Measurements from ENCODE around the gene ALK.

Gene ALK

DNA sequence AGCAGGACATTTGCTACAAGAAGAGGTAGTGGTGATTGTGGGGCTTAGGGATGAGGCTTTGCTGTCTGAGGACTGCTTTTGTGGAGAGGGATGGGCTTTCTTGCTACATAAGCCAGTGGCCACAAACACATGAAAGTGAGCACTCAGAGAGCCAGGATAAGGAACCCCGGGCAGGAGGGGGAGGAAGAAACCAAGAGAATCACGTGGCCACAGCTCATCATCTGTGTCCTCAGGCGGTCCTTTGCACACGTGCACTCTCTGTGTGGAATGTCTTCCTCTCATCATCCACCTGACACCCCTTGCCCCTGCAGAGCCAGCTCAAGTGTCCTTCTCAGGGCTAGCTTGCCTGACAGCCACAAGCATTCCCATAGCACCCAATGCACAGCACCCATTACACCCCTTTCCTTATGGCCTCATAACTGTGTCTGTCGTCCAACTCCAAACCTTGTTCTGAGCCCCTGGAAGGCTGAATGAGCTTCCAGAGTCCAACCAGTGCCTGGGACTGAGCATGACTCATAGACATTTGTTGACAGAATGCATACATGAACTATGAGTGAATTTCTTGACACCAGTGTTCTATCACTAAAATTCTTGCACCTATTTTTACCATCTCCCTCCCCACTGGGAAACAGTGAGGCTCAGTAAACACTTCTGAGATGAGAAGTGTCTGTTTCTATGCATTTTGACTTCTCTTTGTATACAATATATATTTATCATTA lies 398.3 kb downstream of the ALK start:
- DNase-seq, result no peak

DNA sequence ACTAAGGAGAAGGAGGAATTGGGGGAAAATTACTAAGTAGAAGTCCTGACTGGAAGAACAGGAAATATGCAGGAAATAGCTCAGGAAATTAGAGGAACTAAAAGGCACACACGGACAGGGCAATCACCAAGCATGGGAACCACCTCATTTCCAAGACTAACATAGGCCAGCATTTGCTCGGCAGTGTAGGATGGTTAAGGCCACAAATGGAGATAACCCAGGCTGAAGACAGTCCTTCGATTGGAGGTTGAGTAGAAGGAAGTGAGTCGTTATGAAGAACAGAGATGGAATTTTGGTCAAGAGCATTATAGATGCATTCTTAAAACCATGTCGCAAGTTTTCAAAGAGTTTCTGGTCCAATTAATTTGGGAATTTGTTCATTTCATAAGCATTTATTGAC lies 401.4 kb downstream of the ALK start:
- DNase-seq, result no peak

GRCh38 chr2:29519338-29519925 lies 402.0 kb downstream of the ALK start:
- DNase-seq, result no peak

DNA sequence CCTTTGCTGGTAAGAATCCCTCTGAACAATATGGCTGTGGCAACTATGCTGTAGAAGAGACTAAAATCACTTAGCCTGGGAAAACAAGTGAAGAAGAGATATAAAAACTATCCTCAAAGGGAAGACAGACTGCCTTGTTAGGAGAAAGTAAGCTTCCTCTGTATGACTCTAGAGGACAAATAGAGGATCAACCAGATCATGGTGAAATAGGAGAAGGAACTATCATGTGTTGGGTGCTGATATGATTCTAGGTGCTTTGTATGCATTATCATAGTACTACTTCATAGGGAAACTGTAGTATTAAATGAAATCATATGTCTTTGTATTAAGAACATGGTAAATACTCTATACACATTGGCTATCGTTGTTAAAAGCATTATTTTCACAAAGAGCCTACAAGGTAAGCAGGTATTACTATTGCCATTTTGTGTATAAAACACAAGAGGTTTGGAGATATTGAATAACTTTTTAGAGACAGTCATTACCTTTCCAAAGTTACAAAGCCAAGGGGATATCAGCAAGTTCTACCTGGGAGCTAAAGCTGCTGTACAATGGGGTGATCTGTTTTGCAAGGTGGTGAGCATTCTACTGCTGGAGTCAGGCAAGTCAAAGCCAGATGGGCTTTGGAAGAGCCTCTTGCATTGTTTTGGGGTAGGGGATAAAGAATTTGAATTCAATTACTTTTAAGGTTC lies 402.6 kb downstream of the ALK start:
- DNase-seq, result no peak

- DNase-seq, result no peak
These were observed 403.4 kb downstream of the ALK start for GRCh38 chr2:29518010-29518409.

- no peak for DNase-seq
These were observed 404.0 kb downstream of the ALK start for GRCh38 chr2:29517413-29517812.

DNA sequence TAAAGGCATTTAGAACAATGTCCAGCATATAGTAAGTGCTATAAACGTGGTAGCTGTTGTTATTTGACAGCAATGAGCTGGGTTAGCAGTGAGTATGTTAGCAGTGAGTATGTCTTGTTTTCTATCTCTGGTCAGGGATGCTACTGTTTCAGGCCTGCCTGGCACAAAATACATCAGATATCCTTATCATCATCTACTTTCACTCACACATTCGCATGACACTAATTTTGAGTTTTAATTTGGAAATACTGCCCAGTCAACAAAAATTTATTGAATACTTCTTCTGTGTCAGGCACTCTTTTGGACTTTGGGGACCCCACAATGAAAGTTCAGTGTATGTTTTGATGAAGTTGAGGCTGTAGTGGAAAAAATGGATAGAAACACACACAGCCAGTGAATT lies 404.6 kb downstream of the ALK start:
- no peak for DNase-seq

DNA sequence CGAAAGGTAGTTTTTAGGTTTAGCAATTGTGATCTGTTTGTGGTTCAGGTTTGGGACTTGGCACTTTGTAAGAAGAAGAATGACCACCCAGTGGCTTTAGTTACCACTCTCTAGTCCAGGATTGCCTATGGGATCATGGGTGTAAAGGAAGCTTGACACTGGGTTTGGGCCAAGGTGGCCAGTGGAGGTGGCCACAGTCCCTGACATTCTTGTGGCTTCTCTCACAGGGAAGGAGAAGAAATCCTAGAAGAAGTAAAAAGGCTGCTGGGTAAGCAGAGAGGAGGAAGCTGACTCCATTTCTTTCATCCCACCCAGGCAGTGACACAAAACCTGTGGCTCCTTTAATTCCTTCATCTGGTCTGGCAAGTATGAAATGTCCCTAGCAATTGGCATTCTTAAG lies 411.5 kb downstream of the ALK start:
- DNase-seq, result no peak

DNA sequence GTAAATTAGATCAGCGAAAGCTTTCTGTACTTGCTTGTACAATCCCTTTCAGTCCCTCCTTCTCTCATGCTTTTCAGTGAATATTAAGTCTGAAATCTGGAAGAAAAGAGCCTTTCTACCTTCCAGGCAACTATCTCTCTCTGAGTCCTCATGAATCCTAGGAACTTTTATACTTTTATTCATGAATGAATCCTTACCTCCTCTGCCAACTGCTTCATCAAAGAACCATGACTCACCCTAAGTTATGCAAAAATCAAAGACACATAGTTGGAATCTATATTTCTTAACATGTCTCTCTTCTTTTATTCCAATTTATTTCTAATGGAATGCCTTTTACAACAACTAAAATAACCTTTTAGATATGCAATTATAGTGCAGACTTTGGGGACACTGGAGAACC lies 412.0 kb downstream of the ALK start:
- no peak for DNase-seq

- DNase-seq, result no peak
These were observed 416.6 kb downstream of the ALK start for GRCh38 chr2:29504746-29505145.

GRCh38 chr2:29502460-29502911 lies 418.9 kb downstream of the ALK start:
- DNase-seq, result no peak

DNA sequence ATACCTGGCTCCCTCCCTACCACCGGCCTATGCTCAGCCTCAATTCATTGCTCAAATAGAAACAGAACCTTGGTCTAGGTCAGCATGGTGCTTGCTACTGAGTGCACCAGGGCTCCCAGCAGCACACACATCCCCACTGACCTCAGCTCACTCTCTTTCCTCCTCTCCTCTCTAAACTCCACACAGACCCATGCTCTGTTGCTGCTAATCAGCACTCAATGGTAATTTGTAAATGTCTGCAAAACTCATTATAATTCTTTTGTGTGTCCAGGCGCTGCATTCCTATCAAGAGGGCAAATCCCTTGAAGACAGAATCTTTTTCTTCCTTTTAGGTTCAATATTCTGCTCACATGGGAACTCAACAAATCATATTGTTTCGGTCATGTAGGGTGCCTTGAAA lies 424.0 kb downstream of the ALK start:
- no peak for DNase-seq

- DNase-seq, result no peak
These were observed 425.2 kb downstream of the ALK start for GRCh38 chr2:29496198-29496597.

DNA sequence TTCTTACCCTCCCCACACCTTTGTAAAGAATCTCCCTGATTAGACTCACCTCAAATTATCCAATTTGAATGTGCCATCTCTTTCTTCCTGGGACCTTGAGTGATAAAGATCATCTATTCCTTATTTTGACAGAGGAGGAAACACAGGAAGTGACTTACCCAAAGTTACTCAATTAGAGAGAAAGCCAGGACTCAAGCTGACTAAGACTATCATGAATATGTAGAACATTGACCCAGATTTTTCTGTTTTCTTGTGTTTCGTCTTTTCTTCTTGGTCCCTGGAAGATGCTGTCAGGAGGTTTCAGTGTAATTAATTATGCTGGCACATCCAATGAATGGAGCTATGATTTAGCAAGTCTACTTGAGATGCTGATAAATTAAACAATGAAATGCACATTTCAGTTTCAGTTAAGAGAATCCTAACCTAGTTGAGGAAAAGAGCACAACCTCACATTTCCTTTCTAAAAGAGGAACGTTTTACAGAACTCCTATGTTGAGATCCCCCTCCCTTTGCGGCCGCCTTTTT lies 425.8 kb downstream of the ALK start:
- DNase-seq, result no peak

DNA sequence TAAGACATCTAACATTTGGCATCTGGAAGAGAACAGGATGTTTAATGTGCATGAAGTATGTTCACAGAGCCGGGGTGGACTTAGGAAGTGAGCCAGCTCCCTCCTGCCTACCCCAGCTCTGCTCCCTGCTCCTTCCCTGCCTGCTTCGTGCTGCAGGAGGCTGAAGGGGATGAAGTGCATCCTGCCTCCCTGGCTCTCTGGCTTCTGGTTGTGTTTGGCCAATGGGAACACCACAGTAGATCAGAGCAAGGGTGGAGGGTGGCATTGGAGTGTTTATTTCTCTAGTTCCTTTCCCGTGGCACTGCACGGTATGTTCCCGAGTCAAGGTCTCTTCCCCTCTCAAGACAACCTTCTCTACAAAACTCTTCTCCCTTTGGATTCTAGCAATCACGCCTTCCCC lies 426.3 kb downstream of the ALK start:
- DNase-seq, result no peak

DNA sequence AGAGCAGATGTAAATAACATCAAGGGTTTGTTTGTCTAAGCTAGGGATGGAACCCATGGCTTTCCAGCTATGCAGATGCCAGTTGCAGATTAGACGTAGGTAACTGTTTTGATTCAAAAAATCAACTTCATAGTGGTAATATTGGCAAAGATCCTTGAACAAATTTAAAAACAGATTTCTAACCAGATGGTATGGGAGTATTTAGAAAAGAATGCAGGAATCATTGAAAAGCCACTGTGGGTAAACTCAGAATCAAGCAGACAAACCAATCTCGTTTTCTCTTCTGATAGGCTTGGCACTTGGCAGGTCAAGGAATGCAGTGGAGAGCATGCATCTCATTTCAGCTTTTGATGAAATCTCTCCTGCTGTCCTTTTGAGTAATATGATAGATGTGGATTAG lies 428.7 kb downstream of the ALK start:
- DNase-seq, result no peak

GRCh38 chr2:29490045-29490444 lies 431.3 kb downstream of the ALK start:
- DNase-seq, result no peak

DNA sequence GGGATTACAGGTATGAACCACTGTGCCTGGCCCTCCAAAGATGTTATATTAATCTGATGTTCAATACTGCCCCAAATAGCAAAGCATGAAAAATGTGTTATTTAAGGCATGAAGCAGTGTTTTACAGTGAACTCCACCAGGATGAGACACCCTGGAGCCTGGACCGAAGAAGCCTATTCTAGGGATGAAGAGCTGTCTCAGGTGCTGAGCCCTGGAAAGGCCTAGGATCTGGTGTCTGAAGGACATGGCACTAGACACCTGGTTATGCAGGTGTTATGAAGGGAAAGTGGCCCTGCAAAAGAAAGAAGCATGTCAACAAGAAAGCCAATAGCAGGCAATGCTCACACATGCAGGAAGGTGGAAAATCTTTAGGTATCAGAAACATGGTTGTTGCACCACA lies 431.8 kb downstream of the ALK start:
- DNase-seq, result no peak

- no peak for DNase-seq
These were observed 433.3 kb downstream of the ALK start for GRCh38 chr2:29487967-29488555.

DNA sequence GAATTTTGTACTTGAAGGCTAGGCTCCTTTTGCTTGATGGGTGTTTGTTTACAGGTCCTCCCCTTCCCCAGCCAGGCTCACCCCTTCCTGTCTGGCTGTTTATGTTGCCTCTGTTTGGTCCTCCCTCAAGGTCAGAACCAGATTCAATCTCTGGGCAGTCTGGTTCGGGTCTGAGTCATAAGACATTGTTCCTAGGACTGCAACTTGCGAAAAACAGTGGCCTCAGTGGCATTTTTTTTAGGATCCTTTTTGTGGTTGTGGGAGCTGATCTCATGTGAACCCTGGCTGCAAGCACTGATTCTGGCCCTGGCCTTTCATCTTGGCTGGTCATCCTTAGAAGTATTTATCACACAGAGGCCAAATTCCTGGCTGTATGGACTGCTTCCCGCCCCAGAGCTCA lies 435.8 kb downstream of the ALK start:
- no peak for DNase-seq

GRCh38 chr2:29485117-29485516 lies 436.3 kb downstream of the ALK start:
- no peak for DNase-seq

GRCh38 chr2:29482867-29483266 lies 438.5 kb downstream of the ALK start:
- no peak for DNase-seq

GRCh38 chr2:29482348-29482747 lies 439.0 kb downstream of the ALK start:
- DNase-seq, result no peak

DNA sequence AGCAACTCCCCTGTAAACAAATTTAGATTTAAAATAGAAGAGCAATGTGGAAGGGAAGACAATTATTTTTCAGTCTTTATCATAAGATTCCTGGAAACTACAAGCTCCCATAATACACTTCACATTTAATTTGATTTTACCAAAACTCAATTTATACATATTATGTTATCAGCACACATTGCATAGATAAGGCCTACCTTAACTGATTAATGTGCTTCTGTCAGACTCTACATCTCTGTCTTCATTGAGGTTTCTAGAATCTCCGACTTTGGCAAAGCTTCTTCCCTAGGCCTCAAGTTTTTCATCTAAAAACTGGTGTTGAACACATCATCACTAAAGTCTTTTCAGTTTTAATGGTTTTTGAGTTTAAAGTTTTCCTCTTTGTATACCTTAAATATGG lies 440.1 kb downstream of the ALK start:
- DNase-seq, result no peak

Measured in SHP77 (cell line).